HG03103 (cell line): ENCODE data around the gene STK32C.

Experiments used
- ATAC-seq: cut with Tn5 transposase; IDR thresholded peaks from one replicate; pipeline ENCODE4 v1.9.1; 2021; ENCODE audit warnings: low read depth; ENCODE audit not compliant: unreplicated experiment

The STK32C gene

DNA sequence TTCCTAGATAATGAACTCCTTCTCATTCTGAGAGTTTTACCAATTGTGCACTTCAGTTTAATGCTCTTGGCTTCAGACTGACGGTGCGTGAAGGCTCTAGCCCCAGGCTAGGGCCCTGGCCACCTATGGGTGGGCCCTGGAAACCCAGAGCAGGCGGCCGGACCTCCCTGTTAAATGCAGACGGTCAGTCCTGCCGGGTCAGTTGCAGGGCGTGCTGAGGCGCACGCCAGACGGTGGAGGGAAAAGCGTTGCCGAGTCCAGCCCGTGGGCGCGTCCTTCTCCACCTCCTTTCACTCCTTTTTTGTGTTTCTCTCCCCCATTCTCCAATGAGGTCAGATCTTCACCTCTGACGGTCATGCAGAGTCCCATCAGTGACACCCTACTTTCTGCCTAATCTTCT is 118.7 kb downstream of the STK32C start:
- no peak for ATAC-seq

DNA sequence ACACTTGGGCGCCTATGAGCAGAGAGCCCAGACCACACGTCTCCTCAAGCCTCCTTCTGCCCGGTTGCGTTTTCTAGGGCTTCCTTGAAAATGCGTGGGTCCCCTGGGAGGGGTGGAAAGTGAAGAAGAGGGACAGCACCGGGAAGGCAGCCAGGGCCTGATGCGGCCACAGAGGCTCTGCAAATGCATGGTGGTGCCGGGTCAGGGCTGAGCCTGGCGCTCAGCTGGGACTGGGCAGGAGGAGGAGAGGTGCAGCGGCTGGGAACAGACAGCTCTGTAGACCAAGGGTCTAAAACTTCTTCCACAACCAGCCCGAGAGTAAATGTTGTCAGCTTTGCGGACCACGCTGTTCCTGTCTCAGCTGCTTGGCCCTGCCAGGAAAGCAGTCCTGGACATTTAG is 119.4 kb downstream of the STK32C start:
- ATAC-seq: no peak

DNA sequence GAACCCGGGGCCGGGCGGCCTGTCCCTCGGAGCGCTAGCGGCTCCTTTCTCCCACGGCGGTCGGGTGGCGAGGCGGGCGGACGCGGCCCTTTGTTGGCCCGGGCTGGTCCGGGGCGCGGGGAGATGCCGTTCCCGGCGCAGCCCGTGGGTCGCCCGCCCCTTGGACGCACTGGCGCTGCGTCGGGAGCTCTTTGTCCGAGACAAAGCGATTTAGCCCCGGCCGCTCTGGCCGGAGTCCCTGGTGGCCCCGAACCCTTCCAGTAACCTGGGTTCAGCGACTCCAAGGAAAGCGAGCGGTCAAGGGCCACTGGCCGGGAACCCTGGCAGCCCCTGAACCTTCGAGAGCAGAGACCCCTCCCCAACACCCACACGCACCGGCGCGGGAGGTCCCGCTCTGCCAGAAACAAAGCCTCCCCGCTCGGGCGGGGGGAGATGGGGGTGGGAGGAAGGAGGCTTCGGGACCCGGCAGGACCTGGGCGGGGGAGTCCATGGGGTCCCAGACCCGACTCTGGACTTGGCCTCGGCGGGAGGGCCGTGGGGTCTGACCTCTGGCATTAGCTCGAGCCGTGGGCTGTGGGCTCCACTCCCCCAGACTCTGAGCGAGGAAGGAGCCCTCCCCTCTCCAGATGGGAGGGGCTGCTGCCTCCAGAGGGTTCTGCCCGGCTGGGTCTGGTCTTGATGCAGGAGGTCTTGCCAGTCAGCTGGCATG is 120.2 kb downstream of the STK32C start:
- ATAC-seq: no peak

DNA sequence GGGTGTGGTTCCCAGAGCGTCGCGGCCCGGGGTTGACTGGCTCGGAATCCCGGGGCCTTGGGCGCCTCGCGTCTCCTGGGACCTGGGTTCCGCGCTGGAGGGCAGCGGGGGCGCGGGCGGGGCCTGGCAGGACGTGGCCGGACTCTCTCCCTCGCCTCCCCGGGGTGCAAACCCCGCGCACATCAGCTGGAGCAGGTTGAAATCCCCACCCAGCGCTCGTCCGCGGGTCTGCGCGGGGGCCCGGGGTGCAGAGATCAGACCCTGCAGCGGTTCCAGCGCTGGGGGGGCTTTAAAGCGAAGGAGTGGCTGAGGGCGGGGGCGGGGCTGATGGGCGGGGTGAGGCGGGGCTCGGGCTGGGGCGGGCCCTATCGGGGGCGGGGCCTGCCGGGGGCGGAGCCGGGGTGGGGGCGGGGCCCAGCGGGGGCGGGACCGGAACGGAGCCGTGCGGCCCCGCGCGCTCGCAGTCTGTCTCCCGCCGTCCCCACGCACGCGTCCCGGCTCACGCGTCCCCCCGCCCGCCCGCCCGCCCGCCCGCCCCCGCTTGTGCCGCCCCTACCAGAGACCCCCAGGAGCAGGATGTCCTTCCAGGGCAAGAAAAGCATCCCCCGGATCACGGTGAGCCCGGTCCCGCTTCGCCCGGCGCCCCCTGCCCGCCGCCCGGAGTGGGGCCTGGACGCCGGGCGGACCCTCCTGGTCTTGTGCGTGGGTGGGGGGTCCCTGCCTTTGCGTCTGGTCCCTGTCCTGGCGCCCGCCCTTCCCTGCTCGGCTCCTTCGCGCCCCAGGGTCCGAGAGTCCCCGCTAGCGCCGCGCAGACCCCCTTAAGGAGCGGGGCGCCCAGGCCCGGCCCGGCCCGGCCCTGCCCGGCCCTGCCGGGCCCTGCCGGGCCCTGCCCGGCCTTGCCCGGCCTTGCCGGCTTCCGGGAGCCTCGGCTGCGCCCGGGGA is 121.0 kb downstream of the STK32C start, which contains the start of gene DPYSL4:
Gene DPYSL4, plus strand, starts transcription at position 461 of the 942 bp plus-strand sequence. Its CDS starts 116 bp downstream, at position 577.
- no peak for ATAC-seq

DNA sequence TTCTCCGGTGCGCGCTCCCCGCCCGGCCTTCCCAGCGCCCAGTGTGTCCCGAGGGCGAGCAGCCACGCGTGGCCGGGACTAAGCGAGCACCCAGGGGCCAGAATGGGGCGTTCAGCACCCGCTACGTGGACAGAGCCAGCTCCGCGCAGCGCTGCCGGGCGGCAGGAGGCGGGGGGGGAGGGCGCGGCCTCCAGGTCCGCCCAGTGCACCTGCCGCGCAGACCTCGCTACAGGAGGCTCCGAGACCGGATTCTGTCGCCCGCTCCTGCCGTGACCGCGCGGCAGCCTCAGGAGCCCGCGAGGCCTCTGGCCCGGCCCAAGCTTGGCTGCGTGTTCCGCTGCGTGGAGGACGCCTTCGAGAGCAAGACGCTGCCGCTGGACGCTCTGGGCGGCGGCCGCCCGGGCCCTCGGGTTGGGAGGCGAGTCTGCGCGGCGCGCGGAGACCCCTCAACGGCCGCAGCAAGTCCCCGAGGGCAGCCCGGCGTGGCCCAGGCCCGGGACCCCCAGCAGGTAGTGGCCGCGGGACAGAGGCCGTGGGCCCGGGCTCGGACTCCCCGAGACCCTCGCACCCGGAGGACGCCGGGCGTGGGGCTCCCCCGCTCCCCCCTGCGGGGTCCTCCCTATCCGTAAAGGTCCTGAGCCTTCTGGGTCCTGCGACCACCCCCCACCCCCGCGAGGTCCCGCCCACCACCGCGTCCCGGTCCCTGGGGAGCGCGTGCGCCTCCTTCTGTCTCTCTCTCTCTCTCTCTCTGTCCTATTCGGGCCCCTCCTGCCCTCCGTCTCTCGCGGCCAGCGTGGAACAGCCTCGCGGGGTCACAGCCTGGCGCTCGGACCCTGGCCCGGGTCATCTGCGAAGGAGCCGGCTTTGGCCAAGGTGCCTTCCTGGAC is 121.9 kb downstream of the STK32C start:
- no peak for ATAC-seq

DNA sequence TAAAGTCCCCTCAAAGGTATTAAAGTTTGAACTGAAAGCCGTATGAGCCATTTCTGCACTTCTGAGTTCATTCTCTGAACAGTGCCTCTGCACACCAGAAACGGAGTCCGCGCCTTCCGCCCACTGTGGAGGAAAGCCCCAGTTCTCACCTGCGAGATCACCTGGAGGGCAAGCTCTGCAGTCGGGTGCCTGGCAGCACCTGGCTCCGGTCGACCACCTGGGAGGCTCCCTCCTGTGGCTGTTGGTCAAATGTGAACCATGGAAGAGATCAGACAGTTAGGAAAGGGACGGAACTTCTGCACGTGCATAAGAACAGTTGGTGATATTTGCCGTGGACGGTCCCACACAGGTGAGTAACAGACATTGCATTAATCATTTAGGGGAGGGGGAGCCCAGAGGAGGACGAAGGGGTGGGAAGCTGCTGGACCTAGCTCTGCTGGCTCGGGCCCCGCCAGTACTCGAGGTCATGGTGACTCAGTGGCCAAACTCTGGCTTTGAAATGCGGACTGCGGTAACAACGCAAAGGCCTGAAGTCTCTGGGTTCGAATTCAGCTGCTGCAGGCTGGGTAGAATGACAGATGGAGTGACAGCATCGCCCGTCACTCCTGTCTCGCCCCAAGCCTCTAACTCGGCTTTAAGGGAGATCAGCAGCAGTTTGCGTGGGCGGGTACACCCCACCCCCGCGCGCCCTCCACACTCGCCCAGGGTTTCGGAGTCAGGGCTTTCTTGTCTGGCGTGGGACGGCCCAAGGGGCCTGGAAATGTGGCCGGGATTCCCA is 122.7 kb downstream of the STK32C start:
- ATAC-seq: no peak

DNA sequence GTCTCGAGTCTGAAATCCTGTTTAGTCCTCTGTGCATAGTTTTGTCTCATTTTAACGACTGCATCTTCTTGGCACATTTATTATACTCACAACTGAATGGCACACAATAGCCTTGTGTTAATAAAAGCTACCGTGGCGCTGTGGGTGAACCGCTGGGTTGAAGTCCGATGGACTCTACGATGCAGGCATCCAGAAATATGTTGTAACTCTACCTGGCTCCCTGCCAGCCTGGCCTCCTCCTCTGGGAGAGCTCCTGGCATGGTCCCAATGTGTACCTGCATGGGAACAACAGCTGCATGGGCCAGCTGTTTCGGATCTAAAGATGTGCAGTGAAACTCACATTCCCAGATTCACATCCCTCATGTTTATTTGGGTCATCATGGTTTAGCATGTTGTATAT is 124.7 kb downstream of the STK32C start:
- ATAC-seq: no peak

DNA sequence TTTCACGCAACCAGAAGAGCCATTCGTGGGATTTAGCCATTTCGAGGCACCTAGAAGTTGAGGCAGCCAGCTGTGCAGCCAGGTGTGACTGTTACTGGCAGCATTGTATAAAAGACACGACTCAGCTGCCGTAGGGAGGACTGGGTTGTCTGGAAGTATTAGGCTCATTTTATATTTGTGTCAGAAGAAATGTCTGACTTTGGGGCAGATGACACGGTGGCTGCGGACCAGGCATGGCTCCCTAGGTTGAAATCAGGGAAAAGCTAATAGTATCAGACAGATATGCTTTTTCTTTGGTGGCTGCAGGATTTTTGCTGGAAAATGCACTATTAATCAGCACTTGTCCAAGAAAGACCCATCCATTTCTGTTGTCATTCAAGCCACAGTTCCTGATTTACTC is 125.2 kb downstream of the STK32C start:
- no peak for ATAC-seq

DNA sequence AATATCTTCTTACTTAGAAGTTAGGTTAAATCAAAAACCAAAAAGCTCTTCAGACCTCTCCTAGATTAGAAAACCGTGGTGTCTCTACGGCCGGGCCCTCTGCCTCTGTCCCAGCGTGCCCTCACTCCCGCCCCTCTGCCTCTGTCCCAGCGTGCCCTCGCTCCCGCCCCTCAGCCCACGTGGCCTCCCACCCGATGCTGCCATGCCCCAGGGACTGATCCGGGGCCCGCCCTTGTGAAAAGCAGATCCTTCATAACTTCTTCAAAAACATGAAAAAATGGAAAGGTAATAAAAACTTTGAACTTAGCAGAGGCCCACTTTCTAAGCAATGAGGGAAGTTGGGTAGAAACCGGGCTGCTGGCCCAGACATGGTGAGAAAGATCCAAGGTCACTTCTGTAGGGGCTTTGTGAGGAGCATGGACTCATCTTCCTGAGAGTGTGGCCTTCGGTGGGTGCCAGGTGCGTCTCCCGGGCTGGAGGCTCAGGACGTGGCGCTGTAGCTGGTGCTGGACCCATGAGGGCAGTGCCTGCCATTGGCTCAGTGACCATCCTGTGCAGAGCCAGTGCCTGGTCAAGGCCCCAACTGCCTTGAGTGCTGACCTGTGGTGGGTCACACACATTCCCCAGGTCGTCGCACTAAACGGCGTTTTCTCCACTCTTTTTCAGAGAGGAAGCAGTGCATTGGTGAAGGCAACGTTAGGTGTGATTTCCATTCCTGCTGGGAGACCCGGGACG is 125.9 kb downstream of the STK32C start:
- no peak for ATAC-seq

DNA sequence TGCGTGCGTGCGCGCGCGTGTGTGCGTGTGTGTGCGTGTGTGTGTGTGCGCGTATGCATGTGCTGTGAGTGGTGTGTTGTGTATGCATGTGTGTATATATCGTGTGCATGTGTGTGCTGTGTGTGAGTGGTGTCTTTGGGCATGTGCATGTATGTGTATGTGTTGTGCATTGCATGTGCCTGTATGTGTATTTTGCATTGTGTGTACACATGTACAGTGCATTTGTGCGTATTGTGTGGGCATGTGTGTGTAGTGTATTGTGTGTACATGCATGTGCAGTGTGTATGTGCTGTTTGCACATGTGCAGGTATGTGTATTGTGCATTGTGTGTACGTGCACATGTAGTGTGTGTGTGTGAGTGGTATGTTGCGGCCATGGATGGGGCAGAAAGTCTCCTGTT is 127.0 kb downstream of the STK32C start:
- ATAC-seq: no peak

DNA sequence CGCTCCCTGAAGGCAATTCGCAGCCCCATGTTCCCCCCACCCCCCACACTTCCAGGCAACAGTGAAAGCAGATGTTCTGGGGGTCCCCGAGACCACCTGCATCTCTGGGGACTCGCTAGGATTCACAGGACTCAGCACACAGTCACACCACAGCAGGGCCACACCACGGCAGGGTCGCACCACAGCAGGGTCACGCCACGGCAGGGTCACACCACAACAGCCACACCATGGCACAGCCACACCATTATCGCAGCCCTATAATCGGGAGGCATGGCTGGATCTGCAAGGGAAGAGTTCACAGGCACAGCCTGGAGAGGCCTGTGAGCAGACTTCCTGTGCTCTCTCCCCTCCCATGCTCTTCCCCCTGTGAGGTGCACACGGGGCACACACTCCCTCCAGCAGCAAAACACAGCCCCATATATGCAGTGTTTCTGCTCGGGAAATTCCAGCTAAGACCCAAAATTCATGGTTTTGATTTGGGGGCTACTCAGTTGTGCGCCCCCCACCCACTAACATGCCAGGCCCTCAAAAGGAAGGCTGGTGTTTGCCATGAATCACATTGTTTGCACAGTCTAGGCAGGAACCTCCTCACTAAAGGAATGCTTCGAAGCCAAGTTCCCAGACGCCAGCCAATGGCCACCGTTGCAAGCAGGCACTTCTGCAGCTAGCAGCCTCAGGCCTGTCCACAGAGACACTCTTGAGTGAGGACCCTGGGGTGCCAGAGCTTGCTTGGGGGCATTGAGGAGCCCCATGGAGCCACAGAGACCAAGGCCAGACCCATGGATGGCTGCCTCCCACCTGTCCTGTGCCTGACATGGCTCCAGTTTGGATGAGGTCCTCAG is 128.0 kb downstream of the STK32C start:
- no peak for ATAC-seq

DNA sequence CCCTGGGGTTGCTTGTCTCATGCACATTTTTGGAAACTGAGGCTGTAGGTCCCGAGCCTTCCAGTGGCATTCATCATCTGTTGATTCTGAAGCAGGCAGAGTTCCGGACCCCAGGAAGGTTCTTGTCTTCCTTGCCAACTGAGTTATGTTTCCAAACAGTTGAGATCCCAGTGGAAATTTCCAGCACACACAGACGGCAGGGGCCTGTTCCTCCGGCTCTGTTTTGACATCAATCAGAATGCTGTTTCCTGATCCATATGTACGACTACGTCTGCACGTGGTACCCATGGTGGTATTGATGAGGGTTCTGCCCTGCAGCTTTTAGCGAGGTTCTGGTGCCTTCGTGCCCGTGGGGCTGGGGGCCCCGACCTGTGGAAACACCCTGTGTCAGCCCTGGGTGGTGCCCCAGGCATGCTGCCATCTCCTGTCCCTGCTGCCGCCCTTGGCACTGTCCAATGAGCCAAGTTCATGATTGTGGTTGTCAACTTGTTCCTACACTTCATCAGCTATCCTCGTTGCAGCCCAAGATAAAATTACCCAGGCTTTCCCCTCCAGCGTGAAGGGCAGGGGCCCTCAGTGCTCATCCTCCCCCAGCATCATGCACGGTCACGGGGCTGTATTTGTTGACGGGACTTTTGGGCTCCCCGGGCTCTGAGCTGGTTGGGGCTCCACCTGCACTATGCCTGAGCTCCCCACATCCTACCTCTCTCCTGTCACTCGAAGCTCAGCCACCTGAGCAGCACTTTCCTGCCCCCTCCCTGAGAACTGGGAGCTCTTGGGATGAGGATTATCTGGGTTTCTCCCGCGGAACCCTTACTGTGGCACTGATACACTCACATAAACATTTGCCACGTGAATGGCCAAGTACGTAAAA is 128.8 kb downstream of the STK32C start:
- no peak for ATAC-seq

DNA sequence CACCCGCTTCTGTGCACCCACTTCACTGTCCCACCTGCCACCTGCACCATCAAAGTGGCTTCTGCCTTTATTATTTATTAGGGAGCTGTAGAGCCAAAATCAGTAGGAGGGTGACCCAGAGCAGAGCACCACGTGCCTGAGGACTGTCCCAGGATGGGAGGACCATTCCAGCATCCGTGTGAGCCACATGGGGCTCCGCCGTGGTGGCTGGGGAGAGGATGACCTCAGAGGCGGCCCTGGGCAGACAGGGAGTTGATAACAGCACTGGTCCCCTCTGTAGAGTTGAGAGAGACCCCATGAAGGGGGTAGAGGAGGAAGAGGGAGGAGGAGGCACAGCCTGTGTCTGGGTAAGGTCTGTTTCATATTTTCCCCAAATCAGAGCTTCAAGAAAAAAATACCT is 129.7 kb downstream of the STK32C start:
- no peak for ATAC-seq

DNA sequence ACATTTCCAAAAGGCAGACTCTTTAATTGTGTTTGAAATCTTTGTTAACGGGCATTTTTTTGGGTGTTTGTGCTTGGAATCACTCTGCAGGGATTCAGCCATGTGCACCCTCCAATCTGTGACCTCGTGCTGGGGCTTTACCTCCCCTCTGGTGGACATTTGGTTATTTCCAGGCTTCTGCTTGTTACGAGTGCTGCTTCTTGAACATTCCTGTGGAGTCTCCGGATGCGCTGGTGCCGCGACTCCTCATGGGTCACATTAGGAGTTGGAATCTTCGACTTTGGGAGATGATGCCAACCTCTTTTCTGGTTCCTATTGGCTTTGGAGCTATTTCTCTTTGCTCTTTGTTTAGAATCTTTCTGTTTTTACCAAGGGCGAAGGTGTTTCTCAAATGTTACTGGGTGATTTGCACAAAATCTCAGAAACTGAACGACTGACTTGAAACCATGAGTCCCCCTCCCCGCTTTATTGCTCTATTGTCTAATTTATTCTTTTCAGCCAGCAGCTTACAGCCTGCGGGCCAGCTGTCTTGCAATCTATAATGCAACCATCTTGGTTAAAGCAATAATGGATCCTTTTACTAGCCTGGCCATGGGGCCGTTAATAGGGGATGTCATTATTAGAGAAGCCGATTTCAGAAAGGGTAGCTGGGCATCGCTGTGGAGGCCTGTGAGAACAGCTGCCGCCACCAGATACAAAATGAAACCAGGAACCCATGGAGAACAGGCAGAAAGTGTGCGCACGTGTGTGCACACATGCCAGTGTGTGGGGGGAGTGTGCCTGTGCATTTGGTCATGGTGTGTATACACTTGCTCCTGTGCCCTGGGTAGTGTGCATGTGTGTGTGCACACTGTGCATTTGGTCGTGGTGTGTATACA is 130.9 kb downstream of the STK32C start:
- ATAC-seq: no peak

DNA sequence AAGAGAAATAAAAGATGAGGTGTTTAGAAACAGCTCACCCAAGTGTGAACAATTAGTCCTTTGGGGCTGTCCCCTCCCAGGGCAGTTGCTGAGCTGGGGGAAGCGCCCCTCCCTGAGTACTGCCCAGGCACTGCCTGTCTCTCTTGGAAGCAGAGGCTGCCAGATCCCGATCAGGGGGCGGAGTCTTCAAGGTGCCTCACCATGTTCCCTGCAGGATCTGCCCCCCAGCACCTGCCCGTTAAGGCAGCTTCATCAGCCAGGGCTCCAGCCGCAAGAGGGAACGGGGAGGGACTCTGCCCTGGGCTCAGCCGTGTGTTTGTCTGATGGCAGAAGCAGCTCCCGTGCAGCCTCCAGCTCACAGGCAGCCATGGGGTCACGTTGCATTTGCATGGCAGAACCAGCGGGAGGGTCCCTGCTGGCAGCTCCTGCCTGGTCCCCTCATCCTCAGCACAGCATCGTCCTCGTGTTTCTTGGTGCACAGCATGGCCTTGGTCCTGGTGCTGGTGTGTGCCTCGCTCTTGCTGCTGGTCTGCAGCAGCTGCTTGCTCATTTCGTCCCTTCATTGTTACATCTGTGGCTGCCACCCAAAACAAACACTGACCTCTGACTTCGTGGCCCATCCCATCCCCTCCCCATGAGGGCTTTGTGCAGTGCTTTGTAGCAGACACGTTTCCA is 131.7 kb downstream of the STK32C start:
- no peak for ATAC-seq

DNA sequence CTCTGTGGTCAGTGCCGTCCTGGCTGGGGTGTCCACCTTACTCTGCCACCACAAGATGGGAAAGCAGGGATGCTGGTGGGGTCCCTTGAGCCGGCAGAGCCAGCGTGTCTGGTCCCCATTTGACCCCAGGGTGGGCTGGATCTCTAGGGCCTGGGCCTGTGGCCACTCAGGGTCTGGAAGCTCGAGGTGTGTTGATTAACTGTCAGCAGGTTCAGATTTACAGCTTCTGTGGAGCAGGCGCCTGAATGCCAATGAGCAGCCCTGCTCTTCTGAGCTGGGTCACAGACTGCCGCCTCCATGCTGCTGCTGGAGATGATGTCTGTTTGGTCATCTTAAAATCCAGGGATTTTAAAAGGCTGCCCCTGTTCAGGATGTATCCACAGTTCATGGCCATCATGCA is 132.3 kb downstream of the STK32C start:
- no peak for ATAC-seq
